ENCODE measurements around the gene EPS15.

EPS15 gene

DNA sequence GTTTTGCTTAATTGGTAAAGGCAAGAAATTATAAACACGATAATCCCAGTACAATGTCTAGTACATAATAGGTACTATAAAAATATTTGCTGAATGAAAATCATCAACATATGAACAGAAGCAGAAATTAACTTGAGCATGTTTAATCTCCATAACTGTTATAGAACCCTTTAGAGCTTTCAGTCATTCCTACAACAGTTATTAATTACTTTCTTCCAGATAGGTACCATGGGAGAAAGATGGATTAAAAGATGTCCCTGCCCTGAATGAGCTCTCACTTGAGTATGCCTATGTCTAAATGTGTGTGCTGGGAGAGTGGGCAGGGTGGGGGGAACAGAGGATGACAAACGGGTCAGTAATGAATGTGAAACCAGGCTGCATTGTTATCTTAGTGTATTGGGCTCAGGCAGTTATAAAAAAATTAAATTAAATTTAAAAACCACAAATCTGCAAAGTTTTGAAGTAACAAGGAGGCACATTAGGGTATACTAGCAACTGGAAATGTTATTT lies 2.4 kb downstream of the EPS15 start:
- H3K27me3 ChIP-seq (ENCODE audit: low read length) = no peaks in the 10 kb centered on the region
- no peak overlapping the region for H2AFZ ChIP-seq (ENCODE audit: low read depth, low read length, severe bottlenecking)
- peak overlapping the region; percentile 81 for H3K4me2 ChIP-seq (ENCODE audit: low read depth, low read length, poor library complexity, severe bottlenecking)
- peak overlapping the region; percentile 83 for H3K9ac ChIP-seq (ENCODE audit: low read length)
- no peaks in the 10 kb centered on the region for H3K9me2 ChIP-seq (replicated peaks; ENCODE audit: insufficient read depth, low read length)
- no peaks in the 10 kb centered on the region for H3K36me3 ChIP-seq (ENCODE audit: low read length)
- peaks cover 72% of the 10 kb centered on the region for H3K79me2 ChIP-seq (ENCODE audit: insufficient read depth, low read length)
- peak overlapping the region; percentile 92 for H3K4me3 ChIP-seq (ENCODE audit: insufficient read depth, low read length, poor library complexity, severe bottlenecking)
- no peaks in the 10 kb centered on the region for H3K9me3 ChIP-seq (ENCODE audit: insufficient read depth, low read length)
- TF ChIP-seq EZH2phosphoT487 (conservative IDR thresholded peaks at IDR 0.05; ENCODE audit: low read length) = no peak
- TF ChIP-seq, protein P1, sequence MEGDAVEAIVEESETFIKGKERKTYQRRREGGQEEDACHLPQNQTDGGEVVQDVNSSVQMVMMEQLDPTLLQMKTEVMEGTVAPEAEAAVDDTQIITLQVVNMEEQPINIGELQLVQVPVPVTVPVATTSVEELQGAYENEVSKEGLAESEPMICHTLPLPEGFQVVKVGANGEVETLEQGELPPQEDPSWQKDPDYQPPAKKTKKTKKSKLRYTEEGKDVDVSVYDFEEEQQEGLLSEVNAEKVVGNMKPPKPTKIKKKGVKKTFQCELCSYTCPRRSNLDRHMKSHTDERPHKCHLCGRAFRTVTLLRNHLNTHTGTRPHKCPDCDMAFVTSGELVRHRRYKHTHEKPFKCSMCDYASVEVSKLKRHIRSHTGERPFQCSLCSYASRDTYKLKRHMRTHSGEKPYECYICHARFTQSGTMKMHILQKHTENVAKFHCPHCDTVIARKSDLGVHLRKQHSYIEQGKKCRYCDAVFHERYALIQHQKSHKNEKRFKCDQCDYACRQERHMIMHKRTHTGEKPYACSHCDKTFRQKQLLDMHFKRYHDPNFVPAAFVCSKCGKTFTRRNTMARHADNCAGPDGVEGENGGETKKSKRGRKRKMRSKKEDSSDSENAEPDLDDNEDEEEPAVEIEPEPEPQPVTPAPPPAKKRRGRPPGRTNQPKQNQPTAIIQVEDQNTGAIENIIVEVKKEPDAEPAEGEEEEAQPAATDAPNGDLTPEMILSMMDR (IDR thresholded peaks at IDR 0.05; ENCODE audit: insufficient read depth, low read length, poor library complexity, severe bottlenecking) = no peak
- H4K20me1 ChIP-seq (ENCODE audit: low read depth, low read length) = no peaks in the 10 kb centered on the region
- H3F3A ChIP-seq (ENCODE audit: insufficient read depth) = peaks cover 69% of the 10 kb centered on the region
- H3K27ac ChIP-seq (ENCODE audit: low read depth, low read length) = peak overlapping the region; percentile 87

DNA sequence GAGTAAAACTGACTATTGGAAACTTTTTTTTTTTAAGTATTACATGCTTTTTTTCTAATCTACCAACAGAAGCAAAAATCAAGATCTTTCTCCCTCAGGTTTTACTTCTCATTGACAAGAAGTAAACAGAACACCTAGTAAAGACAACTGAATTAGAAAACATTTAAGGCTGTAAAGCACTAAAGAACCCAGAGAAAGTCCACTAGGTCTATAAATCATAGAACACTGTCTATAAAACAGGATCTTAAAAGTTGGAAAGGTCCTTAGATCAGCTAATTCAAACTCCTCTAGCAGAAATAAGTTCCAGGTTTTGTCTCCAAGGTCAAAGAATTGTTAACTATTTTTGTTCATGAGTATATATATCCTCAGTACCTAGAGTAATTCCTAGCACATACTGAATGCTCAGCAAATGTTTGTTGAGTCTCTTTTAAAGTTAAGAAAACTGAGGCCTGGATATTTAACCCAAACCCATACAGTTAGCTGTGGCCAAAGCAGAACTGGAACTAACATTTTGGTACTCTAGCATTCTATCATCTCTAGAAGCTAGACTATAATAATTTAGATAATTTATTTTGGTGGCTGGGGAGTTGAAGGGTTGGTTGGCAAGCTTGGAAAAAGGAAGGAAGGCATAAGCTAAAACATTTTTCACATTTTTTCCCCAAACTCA lies 3.0 kb downstream of the EPS15 start:
- Histone ChIP-seq H3K27ac (ENCODE audit: low read depth, low read length) (peak overlapping the region; percentile 87), H3K9me2 (replicated peaks; ENCODE audit: insufficient read depth, low read length) (no peaks in the 10 kb centered on the region), H3F3A (ENCODE audit: insufficient read depth) (peaks cover 73% of the 10 kb centered on the region), H3K4me3 (ENCODE audit: insufficient read depth, low read length, poor library complexity, severe bottlenecking) (peak overlapping the region; percentile 92), H3K9me3 (ENCODE audit: insufficient read depth, low read length) (no peaks in the 10 kb centered on the region), H3K4me2 (ENCODE audit: low read depth, low read length, poor library complexity, severe bottlenecking) (peak overlapping the region; percentile 81), H3K79me2 (ENCODE audit: insufficient read depth, low read length) (peaks cover 78% of the 10 kb centered on the region), H4K20me1 (ENCODE audit: low read depth, low read length) (no peaks in the 10 kb centered on the region), H3K36me3 (ENCODE audit: low read length) (no peaks in the 10 kb centered on the region), H2AFZ (ENCODE audit: low read depth, low read length, severe bottlenecking) (no peak overlapping the region), H3K9ac (ENCODE audit: low read length) (peak overlapping the region; percentile 83), H3K27me3 (ENCODE audit: low read length) (no peaks in the 10 kb centered on the region)
- TF ChIP-seq, protein P1 (IDR thresholded peaks at IDR 0.05; ENCODE audit: insufficient read depth, low read length, poor library complexity, severe bottlenecking) = no peak
- no peak for TF ChIP-seq EZH2phosphoT487 (conservative IDR thresholded peaks at IDR 0.05; ENCODE audit: low read length)

DNA sequence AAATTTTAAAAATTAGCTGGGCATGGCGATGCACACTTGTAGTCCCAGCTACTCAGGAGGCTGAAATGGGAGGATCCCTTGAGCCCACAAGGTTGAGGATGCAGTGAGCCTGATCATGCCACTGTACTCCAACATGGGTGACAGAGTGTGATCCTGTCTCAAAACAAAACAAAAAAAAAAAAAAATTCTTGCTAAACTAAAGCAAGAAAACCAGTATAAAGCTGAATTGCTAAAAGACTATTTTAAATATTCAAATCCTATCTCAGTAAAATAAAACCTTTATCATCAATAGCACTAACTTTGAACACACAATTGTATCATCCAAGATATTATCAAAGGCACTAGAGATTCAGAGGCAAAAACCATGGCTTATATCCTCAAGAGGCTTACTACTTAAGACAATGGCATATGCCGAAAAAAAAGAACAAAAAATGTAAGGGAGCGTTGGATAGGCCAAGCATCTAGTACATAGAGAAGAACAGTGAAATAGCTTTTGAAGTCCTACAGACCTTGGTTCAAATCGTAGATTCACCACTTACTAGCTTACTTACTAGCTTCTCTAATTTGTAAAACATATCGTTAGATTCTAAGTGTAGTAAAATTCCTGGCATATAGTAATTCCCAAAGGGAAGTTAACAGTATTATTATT lies 3.6 kb downstream of the EPS15 start:
- TF ChIP-seq, protein P1 (IDR thresholded peaks at IDR 0.05; ENCODE audit: insufficient read depth, low read length, poor library complexity, severe bottlenecking) = no peak
- H3K9me2 ChIP-seq (replicated peaks; ENCODE audit: insufficient read depth, low read length) = no peaks in the 10 kb centered on the region
- H3F3A ChIP-seq (ENCODE audit: insufficient read depth) = peaks cover 73% of the 10 kb centered on the region
- no peaks in the 10 kb centered on the region for H3K36me3 ChIP-seq (ENCODE audit: low read length)
- H2AFZ ChIP-seq (ENCODE audit: low read depth, low read length, severe bottlenecking) = no peak overlapping the region
- H3K4me3 ChIP-seq (ENCODE audit: insufficient read depth, low read length, poor library complexity, severe bottlenecking) = peak overlapping the region; percentile 42
- peak overlapping the region; percentile 81 for H3K4me2 ChIP-seq (ENCODE audit: low read depth, low read length, poor library complexity, severe bottlenecking)
- H3K9me3 ChIP-seq (ENCODE audit: insufficient read depth, low read length) = no peaks in the 10 kb centered on the region
- H3K27ac ChIP-seq (ENCODE audit: low read depth, low read length) = peak overlapping the region; percentile 87
- H3K27me3 ChIP-seq (ENCODE audit: low read length) = no peaks in the 10 kb centered on the region
- no peaks in the 10 kb centered on the region for H4K20me1 ChIP-seq (ENCODE audit: low read depth, low read length)
- H3K9ac ChIP-seq (ENCODE audit: low read length) = peak overlapping the region; percentile 83
- H3K79me2 ChIP-seq (ENCODE audit: insufficient read depth, low read length) = peaks cover 85% of the 10 kb centered on the region
